GM12874 (cell line): ENCODE measurements around the gene DIP2C.

ENCODE experiments used
- TF ChIP-seq, protein P1 (sequence below): IDR thresholded peaks from 2 replicates; pipeline ENCODE4 v1.5.1; 2011; ENCODE audit warnings: low read depth, mild to moderate bottlenecking, control low read depth, low read length, moderate library complexity; ENCODE audit not compliant: insufficient read depth

DIP2C gene

DNA sequence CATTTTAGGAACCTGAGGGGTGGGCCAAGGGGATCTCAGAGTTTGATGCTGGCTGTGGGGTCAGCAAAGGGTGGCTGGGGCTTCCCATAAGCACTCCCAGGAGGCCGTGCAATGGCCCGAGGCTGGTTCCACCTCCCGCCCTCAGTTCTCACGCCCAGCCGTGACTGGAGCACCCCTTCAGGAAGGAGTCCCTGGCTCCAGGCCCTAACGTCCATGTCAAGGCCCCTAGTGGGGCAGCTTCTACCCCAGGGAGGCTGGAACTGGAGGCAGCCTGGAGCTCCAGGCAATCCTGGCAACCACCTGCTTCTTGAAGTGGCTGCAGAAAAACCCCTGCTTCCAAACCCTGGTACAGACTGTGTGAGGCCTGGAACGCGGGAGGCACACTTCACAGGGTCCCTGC is 165.5 kb downstream of the DIP2C start:
- TF ChIP-seq, protein P1, sequence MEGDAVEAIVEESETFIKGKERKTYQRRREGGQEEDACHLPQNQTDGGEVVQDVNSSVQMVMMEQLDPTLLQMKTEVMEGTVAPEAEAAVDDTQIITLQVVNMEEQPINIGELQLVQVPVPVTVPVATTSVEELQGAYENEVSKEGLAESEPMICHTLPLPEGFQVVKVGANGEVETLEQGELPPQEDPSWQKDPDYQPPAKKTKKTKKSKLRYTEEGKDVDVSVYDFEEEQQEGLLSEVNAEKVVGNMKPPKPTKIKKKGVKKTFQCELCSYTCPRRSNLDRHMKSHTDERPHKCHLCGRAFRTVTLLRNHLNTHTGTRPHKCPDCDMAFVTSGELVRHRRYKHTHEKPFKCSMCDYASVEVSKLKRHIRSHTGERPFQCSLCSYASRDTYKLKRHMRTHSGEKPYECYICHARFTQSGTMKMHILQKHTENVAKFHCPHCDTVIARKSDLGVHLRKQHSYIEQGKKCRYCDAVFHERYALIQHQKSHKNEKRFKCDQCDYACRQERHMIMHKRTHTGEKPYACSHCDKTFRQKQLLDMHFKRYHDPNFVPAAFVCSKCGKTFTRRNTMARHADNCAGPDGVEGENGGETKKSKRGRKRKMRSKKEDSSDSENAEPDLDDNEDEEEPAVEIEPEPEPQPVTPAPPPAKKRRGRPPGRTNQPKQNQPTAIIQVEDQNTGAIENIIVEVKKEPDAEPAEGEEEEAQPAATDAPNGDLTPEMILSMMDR: no peak

DNA sequence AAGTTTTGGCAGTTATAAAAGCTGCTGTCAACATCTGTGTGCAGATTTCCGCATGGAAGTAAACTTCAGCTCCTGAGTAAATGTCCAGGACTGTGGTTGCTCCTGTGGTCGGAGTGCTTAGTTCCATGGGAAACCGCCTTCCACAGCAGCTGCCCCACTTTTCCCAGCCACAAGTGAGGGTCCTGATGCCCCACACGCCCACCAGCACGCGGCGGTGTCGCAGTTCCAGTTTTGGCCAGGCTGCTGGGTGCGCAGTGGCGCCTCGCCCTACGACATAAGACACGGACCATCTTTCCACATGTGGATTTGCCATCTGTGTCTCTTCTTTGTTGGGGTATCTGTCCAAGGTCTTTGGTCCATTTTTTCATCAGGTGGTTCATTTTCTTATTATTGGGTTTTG is 167.1 kb downstream of the DIP2C start:
- TF ChIP-seq, protein P1: no peak

DNA sequence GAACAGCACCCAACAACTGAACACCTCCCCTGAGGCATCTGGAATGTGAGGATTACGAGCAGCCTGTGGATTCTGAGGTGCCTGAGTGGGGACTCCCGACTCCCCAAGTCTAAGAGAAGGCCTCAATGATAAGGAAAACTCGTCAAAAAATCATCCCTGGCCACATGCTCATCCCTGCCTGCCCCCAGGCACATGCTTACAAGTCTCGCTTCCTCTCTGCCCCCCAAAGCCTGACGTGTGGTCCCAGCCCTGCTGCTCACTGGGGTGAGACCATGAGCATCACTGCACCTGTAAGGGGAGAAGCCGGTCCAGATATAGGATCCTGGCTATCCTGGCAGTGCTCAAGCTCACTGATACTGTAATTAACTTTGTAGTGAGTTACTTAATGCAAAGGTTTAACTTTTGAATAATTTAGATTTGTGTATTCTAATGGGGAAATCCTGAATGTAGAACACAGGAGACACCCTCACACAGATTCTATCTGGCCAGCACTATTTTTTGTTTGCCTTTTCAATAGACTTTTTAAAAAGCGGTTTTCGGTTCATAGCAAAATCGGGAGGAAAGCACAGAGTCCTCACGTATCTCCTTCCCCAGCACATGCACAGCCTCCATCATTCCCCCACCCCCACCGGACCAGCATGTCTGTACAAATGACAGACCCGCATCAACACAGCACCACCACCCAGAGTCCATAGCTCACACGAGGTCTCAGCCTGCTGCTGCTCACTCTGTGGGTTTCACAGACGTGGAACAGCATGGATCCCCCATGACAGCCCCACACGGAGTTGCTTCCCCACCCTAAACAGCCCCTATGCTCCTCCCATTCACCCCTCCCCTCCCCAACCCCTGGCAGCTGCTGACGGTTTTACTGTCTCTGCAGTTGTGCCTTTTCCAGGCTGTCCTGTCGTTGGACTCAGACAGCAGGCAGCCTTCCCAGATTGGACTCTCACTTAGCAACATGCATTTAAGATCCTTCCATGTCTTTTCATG is 167.9 kb downstream of the DIP2C start:
- TF ChIP-seq, protein P1: no peak

DNA sequence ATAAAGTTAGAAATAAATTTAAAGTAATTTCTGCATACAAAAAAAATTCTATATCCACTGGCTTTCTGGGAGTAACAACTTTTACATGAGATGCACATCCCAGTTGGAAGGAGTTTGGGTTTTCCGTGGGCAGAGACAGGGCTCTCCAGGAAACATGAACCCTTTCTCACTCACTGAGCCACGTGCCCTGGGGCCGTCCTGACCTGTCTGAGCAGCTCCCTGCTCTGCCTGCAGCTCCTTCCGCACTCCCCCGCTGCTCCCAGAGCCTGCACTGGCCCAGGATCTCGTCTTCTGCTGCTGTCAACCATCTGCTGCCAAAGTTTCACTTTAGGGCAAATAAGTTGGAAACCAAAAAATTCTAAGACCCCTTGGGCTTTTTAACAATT is 169.1 kb downstream of the DIP2C start:
- TF ChIP-seq, protein P1: no peak

DNA sequence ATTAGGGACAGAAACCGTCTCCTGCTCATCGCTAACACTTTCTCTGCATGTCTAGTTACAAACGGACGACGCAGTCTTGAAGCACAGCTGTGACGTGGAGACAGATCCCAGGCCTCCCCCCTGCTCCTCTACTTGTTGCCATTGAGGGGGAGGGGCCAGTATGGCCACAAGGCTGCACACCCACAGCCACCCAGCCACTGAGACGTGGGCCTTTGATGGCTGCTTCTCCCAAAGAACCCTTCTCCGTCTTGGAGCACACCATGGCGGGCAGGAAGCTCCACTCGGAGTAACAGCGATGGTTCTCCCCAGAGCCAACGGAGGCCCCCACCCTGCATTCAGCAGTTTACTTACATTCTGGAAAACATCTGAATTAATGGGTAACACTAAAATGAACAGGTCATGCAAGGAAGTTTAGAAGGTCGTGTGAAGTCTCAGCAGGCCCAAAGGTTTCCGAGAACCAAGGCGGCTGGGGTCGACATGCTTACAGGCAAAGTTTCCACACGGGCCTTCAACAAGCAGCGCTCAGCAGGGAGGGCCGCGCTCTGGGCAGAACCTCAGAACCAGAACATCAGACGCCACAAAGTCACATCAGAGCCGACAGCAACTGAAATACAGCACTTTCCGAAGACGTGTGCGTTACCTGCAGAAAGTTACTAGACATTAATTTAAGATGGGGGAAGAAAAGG is 169.6 kb downstream of the DIP2C start:
- TF ChIP-seq, protein P1: no peak

DNA sequence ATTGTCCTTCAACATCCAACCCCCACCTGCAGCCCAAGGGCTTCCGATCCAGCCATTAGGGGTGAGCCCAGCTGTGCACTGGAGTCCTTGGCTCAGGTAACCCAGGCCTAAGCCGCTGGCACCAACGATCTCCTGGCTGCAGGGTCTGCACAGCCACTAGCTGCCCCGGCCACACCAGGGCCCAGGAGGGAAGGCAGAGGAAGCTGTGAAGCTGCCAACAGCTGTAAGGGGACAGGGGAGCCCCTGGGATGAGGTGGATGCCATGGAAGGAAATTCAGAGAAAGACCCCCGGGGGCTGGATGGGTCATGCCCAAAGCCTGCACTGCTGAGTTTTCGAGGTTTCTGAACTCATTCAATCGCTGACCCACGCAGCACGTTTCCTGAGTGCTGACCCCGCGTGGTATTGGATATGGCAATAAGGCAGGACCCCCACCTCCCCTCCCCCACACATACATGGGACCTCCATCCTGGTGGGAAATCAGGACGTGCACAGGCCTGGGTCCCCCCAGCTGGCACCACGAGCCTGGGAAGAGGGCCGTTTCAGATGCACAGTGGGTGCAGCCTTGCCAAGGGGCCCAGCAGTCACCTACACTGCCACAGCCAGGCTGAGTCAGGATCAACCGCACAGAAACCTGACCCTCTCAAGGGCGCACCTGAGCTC is 170.3 kb downstream of the DIP2C start:
- TF ChIP-seq, protein P1: no peak
